ENCODE measurements around the gene POLR2E. TPM values are rescaled to one million over a fixed set of nuclear protein-coding genes. Genes with fewer than 3 reads are reported as not detected.
A peak's percentile ranks its signal among the peaks of the same experiment; 100 is the strongest.

POLR2E gene
- total and polyA plus RNA-seq, 10 of the 15 experiments (the other 5 are each of a cell fraction or from before 2014, with no cell fraction given): 4.0 to 487 (median 200) TPM

DNA sequence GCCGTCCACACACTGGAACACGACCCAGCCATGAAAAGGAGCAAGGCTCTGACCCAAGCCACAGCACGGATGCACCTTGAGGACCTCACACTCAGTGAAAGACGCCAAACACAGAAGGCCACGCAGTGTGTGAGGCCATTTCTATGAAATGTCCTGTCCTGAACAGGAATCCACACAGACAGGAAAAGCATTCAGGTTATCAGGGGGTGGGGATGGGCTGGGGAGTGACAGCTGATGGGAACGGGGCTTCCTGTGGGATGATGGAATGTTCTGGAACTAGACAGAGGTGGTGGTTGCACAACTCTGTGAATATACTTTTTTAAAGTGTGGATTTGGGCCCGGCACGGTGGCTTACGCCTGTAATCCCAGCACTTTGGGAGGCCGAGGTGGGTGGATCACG is 39.3 kb upstream of the POLR2E start:
- DNase-seq (ENCODE audit: low read depth, low spot score) (no peak), FAIRE-seq (no peak), ATAC-seq (no peak)
- RAD21 ChIA-PET (ENCODE audit: unreplicated experiment): interaction anchor here (1.1 to 1.5 kb wide), 5 partner anchors 21 to 209 kb away, joined by 3 to 11 read pairs (median 4); no protein-coding TSS in a partner anchor
- peaks cover 33% of the 10 kb centered on the region for H3K79me2 ChIP-seq (ENCODE audit: control insufficient read depth, insufficient read depth, low read length)
- H3K4me2 ChIP-seq (ENCODE audit: control insufficient read depth, insufficient read depth): peak overlapping the region; percentile 96; the same call in 1 of the 2 replicates
- H3K27me3 ChIP-seq (replicated peaks in 1 of 2; ENCODE audit: control insufficient read depth in 2 of 2, insufficient read depth in 2 of 2, low read length in 1 of 2): no peaks in the 10 kb centered on the region
- H3K36me3 ChIP-seq (ENCODE audit: control insufficient read depth in 2 of 2, insufficient read depth in 2 of 2, low read length in 1 of 2): peaks cover 0 to 7% of the 10 kb centered on the region in 2 experiments; a peak in 3 of 4 replicates
- peaks cover 34% of the 10 kb centered on the region for H3K4me1 ChIP-seq (ENCODE audit: control insufficient read depth, insufficient read depth, low read length)
- in situ Hi-C loops (cut with MboI) (no loop called here), intact Hi-C loops (cut with micrococcal nuclease; ENCODE audit: unreplicated experiment) (loop anchor here (5.0 kb wide), 1 partner anchor 38 kb away; the partner anchor contains the start of gene SBNO2)
- SMC1A ChIA-PET (ENCODE audit: uncharacterized antibody, unreplicated experiment): interaction anchor here (0.6 to 2.5 kb wide), 6 partner anchors 21 to 580 kb away, joined by 3 to 9 read pairs (median 6); partner anchors contain the start of gene SBNO2
- no peaks in the 10 kb centered on the region; the same call in 1 of the 2 replicates for H4K20me1 ChIP-seq (ENCODE audit: control insufficient read depth, insufficient read depth)
- TF ChIP-seq ZBTB33 (IDR thresholded peaks at IDR 0.05) (no peak), PAX5 (IDR thresholded peaks at IDR 0.05; ENCODE audit: borderline replicate concordance, low read depth, low read length) (no peak), KDM1A (IDR thresholded peaks at IDR 0.05; ENCODE audit: borderline replicate concordance) (no peak), FOXM1 (IDR thresholded peaks at IDR 0.05; ENCODE audit: low read depth, low read length) (no peak), CHD4 (IDR thresholded peaks at IDR 0.05) (no peak), NBN (IDR thresholded peaks at IDR 0.05) (no peak), NR2C2 (IDR thresholded peaks at IDR 0.05; ENCODE audit: borderline replicate concordance, control insufficient read depth, insufficient read length, low read depth) (no peak), MEF2A (IDR thresholded peaks at IDR 0.05; ENCODE audit: insufficient read depth, low read depth, low read length) (no peak), CREB1 (IDR thresholded peaks at IDR 0.05; ENCODE audit: low read depth) (no peak), NFYA (IDR thresholded peaks at IDR 0.05; ENCODE audit: borderline replicate concordance, low read depth, low read length) (no peak)
- TF ChIP-seq, protein P1, sequence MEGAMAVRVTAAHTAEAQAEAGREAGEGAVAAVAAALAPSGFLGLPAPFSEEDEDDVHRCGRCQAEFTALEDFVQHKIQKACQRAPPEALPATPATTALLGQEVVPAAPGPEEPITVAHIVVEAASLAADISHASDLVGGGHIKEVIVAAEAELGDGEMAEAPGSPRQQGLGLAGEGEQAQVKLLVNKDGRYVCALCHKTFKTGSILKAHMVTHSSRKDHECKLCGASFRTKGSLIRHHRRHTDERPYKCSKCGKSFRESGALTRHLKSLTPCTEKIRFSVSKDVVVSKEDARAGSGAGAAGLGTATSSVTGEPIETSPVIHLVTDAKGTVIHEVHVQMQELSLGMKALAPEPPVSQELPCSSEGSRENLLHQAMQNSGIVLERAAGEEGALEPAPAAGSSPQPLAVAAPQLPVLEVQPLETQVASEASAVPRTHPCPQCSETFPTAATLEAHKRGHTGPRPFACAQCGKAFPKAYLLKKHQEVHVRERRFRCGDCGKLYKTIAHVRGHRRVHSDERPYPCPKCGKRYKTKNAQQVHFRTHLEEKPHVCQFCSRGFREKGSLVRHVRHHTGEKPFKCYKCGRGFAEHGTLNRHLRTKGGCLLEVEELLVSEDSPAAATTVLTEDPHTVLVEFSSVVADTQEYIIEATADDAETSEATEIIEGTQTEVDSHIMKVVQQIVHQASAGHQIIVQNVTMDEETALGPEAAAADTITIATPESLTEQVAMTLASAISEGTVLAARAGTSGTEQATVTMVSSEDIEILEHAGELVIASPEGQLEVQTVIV (IDR thresholded peaks at IDR 0.05; ENCODE audit: borderline replicate concordance, partially characterized antibody): no peak
- CTCF ChIA-PET: interaction anchor here (0.5 to 1.4 kb wide), 4 partner anchors 9 to 115 kb away, joined by 3 to 10 read pairs (median 4); no protein-coding TSS in a partner anchor
- no peak overlapping the region for H3K4me3 ChIP-seq
- no TSS peak for BruUV-seq (replicated peaks)
- H3K27ac ChIP-seq (ENCODE audit: control insufficient read depth, insufficient read depth): no peak overlapping the region
- H3K9ac ChIP-seq (ENCODE audit: control insufficient read depth, insufficient read depth, low read length): no peak overlapping the region
- 80% methylated on average over 11 of the region's 11 CpGs for WGBS (ENCODE audit: insufficient coverage, insufficient replicate concordance, low lambda C conversion rate, missing lambda C conversion rate)
- POLR2A ChIA-PET: interaction anchor here (0.6 kb wide), 1 partner anchor 583 kb away, joined by 3 read pairs; no protein-coding TSS in a partner anchor
- no peak overlapping the region for H2AFZ ChIP-seq (ENCODE audit: control insufficient read depth, low read depth, low read length)
- H3K9me3 ChIP-seq (replicated peaks; ENCODE audit: control insufficient read depth, insufficient read depth, low read length): no peaks in the 10 kb centered on the region

Measured in GM12878 (cell line).